ENCODE results near the gene ENDOU. TPM values are rescaled to one million over a fixed set of nuclear protein-coding genes. Genes with fewer than 3 reads are reported as not detected.

Gene ENDOU
- total and polyA plus RNA-seq, 8 donors: 1.8 to 7.6 TPM; not detected in 6

DNA sequence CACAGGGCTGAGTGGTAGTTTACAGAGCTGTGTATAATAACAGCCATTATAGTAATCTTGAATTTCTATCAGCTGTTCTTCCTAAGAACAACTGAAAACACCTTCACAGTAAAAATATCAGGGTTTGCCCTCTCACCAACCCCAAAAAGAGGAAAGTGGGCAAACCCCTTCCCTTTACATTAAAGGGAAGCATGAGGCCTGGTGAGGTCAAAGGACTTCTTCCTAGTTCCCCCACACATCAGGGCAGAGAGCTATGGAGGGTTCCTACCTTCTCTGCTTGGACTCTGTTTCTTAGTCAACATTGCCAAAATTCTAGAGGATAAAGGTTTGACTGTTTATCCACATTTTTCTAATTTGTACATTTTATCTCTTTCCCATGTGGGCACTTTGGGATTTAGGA, 15.0 kb downstream of the ENDOU start:
- intact Hi-C loops (cut with DNase I; ENCODE audit: low total_unique reads): loop anchor here (10.0 kb wide), 2 partner anchors 55 to 135 kb away; no protein-coding TSS in a partner anchor
- H3K27me3 ChIP-seq: no peaks in the 10 kb centered on the region
- no peaks in the 10 kb centered on the region for H3K36me3 ChIP-seq
- H3K27ac ChIP-seq: no peak overlapping the region
- no peak overlapping the region for H3K4me3 ChIP-seq
- TF ChIP-seq, protein P1, sequence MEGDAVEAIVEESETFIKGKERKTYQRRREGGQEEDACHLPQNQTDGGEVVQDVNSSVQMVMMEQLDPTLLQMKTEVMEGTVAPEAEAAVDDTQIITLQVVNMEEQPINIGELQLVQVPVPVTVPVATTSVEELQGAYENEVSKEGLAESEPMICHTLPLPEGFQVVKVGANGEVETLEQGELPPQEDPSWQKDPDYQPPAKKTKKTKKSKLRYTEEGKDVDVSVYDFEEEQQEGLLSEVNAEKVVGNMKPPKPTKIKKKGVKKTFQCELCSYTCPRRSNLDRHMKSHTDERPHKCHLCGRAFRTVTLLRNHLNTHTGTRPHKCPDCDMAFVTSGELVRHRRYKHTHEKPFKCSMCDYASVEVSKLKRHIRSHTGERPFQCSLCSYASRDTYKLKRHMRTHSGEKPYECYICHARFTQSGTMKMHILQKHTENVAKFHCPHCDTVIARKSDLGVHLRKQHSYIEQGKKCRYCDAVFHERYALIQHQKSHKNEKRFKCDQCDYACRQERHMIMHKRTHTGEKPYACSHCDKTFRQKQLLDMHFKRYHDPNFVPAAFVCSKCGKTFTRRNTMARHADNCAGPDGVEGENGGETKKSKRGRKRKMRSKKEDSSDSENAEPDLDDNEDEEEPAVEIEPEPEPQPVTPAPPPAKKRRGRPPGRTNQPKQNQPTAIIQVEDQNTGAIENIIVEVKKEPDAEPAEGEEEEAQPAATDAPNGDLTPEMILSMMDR (IDR thresholded peaks at IDR 0.05): no peak
- TF ChIP-seq POLR2AphosphoS5 (IDR thresholded peaks at IDR 0.05): no peak
- no peak for TF ChIP-seq POLR2A (IDR thresholded peaks at IDR 0.05)
- TF ChIP-seq EP300 (IDR thresholded peaks at IDR 0.05): no peak
- no peak for DNase-seq
- H3K9me3 ChIP-seq: no peaks in the 10 kb centered on the region
- H3K4me1 ChIP-seq: peaks cover 4 to 35% (median 20%) of the 10 kb centered on the region in 4 donors

DNA sequence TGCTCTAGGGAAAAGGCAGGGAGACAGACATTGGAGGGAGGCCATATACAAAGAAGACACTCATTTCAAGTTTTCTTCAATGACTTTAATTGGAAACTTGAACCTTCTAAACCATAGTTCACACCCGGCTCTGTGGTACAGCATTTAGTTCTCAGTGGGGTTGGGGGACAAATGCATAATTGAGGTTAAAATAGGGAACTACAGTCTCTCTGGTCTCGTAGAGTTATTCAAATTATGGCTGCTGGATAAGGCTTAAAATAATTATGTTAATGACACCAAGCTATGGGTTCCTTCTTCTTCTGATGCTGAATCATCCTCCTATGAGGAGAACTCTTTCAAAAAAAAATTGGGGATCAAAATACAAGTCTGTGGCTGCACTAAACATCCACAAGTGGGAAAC, 15.6 kb downstream of the ENDOU start:
- intact Hi-C loops (cut with DNase I; ENCODE audit: low total_unique reads): loop anchor here (10.0 kb wide), 2 partner anchors 55 to 135 kb away; no protein-coding TSS in a partner anchor

DNA sequence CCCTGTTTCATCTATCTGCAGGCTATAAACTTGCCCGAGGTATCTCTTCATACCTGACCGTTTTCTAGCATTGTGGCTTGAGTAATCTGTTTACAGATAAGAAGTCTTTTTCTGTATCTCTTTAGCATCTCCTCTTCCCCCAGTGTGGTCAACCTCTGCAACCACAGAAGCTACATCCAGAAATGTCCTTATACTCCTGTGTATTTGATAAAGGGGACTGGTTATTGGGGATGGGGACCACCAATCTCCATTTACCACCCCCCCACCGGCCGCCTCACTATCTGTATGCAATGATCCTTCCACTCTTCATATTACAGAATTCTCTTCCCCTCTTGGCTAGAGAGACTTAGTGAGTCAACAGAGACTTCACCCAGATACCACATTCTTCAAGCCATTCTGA, 16.1 kb downstream of the ENDOU start:
- intact Hi-C loops (cut with DNase I; ENCODE audit: low total_unique reads): no loop called here
- Histone ChIP-seq H3K4me3 (no peak overlapping the region), H3K9me3 (no peaks in the 10 kb centered on the region), H3K27ac (no peak overlapping the region), H3K4me1 (peaks cover 7 to 40% (median 24%) of the 10 kb centered on the region in 4 donors), H3K27me3 (no peaks in the 10 kb centered on the region), H3K36me3 (no peaks in the 10 kb centered on the region)
- 78 to 85% (median 79%) methylated on average over 4 of the region's 4 CpGs for WGBS, 5 donors
- DNase-seq: no peak
- TF ChIP-seq POLR2AphosphoS5 (IDR thresholded peaks at IDR 0.05): no peak
- no peak for TF ChIP-seq EP300 (IDR thresholded peaks at IDR 0.05)
- TF ChIP-seq, protein P1 (IDR thresholded peaks at IDR 0.05): no peak
- no peak for TF ChIP-seq POLR2A (IDR thresholded peaks at IDR 0.05)

More for the DNA sequence above, 15.6 kb downstream of the ENDOU start:
- 80 to 92% (median 82%) methylated on average over 2 of the region's 2 CpGs for WGBS, 5 donors
- Histone ChIP-seq H3K4me3 (no peak overlapping the region), H3K36me3 (no peaks in the 10 kb centered on the region), H3K27me3 (no peaks in the 10 kb centered on the region), H3K9me3 (no peaks in the 10 kb centered on the region), H3K27ac (no peak overlapping the region), H3K4me1 (peaks cover 4 to 36% (median 21%) of the 10 kb centered on the region in 4 donors)
- DNase-seq: no peak
- TF ChIP-seq POLR2A (IDR thresholded peaks at IDR 0.05) (no peak), POLR2AphosphoS5 (IDR thresholded peaks at IDR 0.05) (no peak), EP300 (IDR thresholded peaks at IDR 0.05) (no peak)
- TF ChIP-seq, protein P1 (IDR thresholded peaks at IDR 0.05): no peak

DNA sequence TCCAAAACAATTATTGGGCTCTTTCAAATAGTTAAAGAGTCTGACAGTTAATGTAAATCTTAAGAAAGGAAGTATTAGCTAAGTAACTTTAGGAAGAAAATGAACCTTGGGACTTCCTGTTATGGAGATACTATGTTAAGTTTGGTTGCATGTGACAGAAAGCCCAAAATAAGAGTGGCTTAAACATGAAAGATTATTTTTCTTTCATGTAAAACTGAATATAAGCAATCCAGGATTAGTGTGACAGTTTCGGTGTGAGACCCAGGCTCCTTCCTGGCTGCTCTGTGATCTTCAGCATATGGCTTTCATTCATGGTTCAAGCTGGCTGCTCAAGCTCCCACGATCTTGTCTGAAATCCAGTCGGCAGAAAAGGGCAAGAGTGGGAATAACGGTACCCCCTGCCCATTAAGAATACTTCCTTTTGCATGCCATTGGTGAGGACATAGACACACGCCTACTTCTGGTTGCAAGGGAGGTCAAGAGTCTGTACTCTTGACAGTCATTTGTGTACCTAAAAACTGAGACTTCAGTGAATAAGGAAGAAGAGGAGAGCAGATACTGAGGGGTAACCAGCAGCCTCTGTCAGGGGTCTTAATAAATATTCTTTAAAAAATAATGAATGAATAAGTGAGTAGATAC, 17.3 kb downstream of the ENDOU start:
- Histone ChIP-seq H3K9me3 (no peaks in the 10 kb centered on the region), H3K4me3 (no peak overlapping the region), H3K27ac (no peak overlapping the region), H3K4me1 (peaks cover 7 to 46% (median 30%) of the 10 kb centered on the region in 4 donors), H3K27me3 (no peaks in the 10 kb centered on the region), H3K36me3 (no peaks in the 10 kb centered on the region)
- intact Hi-C loops (cut with DNase I; ENCODE audit: low total_unique reads): no loop called here
- TF ChIP-seq EP300 (IDR thresholded peaks at IDR 0.05): no peak
- TF ChIP-seq POLR2AphosphoS5 (IDR thresholded peaks at IDR 0.05): no peak
- TF ChIP-seq, protein P1 (IDR thresholded peaks at IDR 0.05): no peak
- no peak for TF ChIP-seq POLR2A (IDR thresholded peaks at IDR 0.05)
- no peak for DNase-seq
- WGBS, 5 donors: 51 to 61% (median 59%) methylated on average over 5 of the region's 5 CpGs

Measured in stomach (tissue), 9 donors.